Measurements from ENCODE around the gene NDC80.
"Not testable (repeated sequence)": the region's sequence is repeated elsewhere in the genome, so short reads cannot be mapped to it uniquely, and the experiment has no call there.

Gene NDC80

GRCh38 chr18:2571200-2572170 is at the start of gene NDC80, which contains the start of gene METTL4:
NDC80 (plus strand) TSS chr18:2571557; CDS start chr18:2572986, 1,429 bp downstream.
METTL4 (minus strand) TSS chr18:2571505; CDS start chr18:2567216, 4,289 bp downstream.
- peak; percentile 91 for DNase-seq (ENCODE audit: low spot score)

DNA sequence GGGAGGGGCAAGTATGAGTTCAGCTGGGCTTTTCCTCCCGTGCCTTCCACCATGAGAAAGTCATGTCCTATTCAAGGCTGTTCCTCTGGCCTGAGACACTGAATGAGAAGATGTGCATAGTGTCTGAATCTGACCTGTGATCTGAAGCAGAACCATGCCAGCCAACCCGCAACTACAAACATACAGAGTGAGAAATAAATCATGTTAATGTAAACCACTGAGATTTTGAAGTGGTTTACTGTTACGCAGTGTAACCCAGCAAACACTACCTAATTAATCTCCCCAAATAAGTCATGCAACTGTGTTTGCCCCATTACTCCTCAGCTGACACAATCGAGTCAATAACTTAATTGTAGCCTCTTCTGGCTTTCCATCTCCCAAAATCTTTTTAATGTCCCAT is 49.2 kb upstream of the NDC80 start:
- no peak for DNase-seq (ENCODE audit: low spot score)

DNA sequence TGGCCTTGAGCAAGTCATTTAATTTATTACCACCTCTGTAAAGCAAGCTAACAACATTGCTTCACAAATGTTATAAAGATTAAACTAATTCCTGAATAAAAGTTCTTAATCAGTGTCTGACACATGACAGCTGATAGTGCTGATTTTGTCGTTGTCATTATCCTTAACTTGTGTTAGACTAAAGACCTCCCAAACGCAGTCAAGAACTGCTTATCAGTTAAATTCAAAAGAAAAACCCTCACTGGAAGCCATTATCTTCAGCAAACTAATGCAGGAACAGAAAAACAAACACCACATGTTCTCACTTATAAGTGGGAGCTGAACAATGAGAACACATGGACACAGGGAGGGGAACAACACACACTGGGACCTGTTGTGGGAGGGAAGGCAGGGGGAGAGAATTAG is 46.6 kb upstream of the NDC80 start:
- DNase-seq (ENCODE audit: low spot score), result not testable (repeated sequence)

DNA sequence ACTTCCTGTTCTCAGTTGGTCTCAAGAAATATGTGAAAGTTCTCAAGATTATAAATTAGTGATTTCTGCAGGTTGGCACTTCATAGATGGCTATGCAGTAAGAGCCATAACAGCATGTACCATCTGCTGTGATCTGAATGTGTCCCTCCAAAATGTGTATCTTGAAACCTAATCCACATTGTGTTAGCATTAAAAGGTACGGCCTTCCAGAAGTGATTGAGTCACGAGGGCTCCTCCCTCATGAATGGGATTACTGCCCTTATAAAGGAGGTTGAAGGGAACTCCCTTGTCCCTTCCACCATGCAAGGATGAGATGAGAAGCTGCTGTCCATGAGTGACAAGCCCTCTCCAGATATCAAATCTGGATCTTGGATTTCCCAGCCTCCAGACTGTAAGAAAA is 45.0 kb upstream of the NDC80 start:
- DNase-seq (ENCODE audit: low spot score), result no peak

DNA sequence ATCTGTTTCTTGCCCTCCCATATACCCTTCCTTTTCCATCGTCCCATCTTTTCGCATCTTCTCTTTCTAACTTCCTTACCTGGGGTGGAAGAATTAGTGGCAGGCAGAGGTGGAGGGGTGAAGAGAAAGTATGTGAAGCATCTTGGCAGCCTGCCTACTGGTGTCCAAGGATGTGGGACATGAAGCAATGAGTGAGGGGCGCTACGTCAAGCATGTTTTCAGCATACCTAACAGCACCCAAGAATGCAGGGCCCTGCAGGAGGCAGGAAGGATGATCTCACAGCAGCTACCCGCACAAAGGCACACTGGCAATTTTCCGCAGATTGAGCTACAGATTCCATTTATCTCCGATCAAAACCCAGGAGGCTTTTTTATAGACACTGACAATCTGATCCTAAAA is 42.2 kb upstream of the NDC80 start:
- DNase-seq (ENCODE audit: low spot score), result peak; percentile 14

DNA sequence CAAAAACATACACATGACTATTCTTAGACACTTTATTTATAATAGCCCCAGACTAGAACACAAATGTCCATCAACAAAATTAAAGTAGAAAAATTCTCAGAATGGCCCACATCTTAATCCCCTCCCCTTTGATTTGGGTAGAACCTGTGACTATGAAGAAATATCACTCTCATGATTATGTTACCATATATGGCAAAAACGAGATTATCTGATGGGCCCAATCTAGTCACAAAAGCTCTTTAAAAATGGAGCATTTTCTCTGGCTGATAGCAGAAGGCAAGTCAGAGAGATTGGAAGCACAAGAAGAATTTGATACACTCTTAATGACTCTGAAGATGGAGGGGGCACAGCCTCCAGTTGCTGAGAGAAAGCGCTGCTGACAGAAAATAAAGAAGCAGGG is 39.6 kb upstream of the NDC80 start:
- DNase-seq (ENCODE audit: low spot score), result no peak

- no peak for DNase-seq (ENCODE audit: low spot score)
Observed at GRCh38 chr18:2532797-2533196, 38.6 kb upstream of the NDC80 start.

GRCh38 chr18:2534906-2535305 is 36.5 kb upstream of the NDC80 start:
- DNase-seq (ENCODE audit: low spot score), result no peak

DNA sequence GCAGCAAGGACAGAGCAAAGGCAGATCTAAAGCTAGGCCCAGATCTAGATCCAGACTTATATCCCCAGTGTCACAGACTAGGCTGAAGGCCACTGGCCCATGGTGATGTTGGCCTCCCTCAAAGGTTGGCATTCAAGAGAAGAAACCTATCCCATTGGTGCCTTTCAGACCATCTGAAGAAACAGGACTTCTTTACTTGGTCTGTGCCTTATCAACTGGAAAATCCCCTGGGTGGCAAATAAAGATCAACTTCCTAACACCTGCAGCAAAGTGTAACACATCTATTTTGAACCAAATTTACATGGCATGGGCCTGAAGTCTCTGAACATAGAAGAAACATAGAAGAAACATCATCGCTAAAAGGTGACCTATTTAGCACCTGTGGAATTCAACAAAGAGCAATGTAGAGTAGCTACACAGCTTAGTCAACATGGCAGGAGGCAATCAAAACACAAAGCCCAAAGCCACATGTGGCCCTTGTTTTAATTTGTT is 35.9 kb upstream of the NDC80 start:
- no peak for DNase-seq (ENCODE audit: low spot score)

GRCh38 chr18:2536063-2536462 is 35.3 kb upstream of the NDC80 start:
- DNase-seq (ENCODE audit: low spot score), result no peak

DNA sequence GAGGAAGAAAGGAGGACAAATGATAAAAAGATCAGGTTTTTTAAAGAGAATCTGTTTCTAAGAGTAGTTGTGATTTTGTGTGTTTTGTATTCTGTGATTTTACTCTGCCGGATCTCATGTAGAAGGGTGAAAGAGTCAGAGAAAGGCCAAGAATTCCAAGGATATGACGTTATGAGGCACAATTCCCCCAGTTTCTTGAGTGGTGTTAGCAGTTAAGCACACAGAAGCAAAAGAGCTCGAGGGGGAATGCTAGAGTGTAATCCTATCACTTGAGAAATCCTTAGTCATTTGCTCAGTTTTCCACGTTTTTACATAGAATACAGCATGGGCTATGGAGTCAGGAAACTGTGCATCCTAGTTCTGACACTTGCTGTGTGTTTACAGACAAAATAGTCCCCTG is 34.9 kb upstream of the NDC80 start:
- no peak for DNase-seq (ENCODE audit: low spot score)

DNA sequence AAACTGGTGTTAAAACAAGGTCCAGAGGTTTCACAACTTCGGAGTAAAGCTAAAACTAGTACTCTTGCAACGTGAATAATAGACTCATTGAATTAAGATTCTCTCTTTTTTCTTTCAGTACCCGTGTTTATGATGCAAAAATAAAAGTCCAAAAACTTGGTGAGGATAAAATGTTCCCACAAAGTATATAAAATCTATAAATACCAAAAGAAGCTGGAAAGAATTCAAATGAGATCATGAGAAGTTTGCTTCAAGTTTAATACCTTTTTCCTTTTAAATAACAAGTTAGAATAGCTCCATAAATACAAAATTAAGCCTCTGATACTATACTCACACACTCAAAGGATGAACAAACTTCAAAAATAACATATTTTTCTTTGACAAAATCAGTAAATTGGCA is 34.1 kb upstream of the NDC80 start:
- DNase-seq (ENCODE audit: low spot score), result no peak

- no peak for DNase-seq (ENCODE audit: low spot score)
Observed at GRCh38 chr18:2538236-2538635, 33.1 kb upstream of the NDC80 start.

DNA sequence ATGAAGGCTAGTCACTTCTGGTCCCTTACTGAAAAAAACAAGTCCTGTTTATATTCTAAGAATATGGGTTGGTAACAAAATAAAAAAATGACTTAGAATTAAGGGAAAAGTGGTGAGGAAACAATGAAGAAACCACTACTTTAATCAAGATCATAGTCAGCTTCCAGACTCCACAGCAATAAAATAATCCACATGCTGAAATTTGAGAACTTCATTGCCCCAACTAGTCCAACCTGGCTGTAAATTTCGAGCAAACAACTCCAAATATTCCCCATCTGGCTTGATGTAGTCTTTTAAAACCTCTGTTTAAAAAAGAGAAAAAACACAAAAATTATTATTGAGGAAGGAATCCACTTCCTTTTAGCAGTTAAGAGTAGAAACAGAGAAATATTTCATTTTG is 32.5 kb upstream of the NDC80 start:
- no peak for DNase-seq (ENCODE audit: low spot score)

GRCh38 chr18:2540575-2540974 is 30.8 kb upstream of the NDC80 start:
- no peak for DNase-seq (ENCODE audit: low spot score)

DNA sequence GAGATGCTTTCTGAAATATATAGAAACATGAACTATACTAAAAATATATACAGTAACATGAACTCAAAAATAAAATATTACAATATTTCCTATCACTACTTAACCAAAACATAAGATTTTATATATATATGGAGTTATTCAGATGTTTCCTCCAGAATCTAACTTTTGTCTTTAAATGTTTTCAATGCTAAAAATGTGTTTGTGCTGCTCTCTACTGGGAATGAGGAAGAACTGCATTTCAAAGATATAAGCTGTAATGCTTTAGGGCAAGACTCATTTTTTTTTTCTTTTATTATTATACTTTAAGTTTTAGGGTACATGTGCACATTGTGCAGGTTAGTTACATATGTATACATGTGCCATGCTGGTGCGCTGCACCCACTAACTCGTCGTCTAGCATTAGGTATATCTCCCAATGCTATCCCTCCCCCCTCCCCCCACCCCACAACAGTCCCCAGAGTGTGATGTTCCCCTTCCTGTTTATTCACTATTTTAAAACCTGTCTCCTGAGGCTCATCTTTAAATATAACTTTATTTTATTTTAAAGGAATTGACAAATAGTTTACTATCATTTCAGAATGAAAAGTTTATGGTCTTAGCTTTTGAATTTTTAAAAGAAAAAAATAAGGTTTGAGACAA is 29.3 kb upstream of the NDC80 start:
- not testable (repeated sequence) for DNase-seq (ENCODE audit: low spot score)

GRCh38 chr18:2545155-2545554 is 26.2 kb upstream of the NDC80 start:
- no peak for DNase-seq (ENCODE audit: low spot score)

GRCh38 chr18:2547477-2548087 is 23.8 kb upstream of the NDC80 start:
- no peak for DNase-seq (ENCODE audit: low spot score)

GRCh38 chr18:2549462-2549861 is 21.9 kb upstream of the NDC80 start:
- DNase-seq (ENCODE audit: low spot score), result no peak

GRCh38 chr18:2551425-2551824 is 19.9 kb upstream of the NDC80 start:
- DNase-seq (ENCODE audit: low spot score), result no peak

DNA sequence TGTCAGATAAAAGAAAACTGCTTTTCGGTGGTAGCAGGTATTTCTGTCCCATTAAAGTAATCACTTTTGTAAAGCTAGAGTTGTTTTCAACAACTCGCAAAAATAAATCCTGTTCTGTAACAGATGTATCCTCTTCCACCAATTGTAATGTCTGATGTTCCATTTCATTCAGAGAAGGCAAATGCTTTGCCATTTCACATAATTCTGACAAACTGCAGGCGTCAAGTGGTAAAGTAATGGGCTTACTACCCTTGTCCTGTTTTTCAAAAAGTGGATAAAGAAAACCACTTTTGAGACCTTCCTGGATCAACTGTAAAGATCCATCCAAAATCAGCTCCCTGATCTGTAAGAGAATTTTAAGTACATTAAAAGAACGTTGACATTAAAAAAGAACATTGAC is 16.7 kb upstream of the NDC80 start:
- no peak for DNase-seq (ENCODE audit: low spot score)

DNA sequence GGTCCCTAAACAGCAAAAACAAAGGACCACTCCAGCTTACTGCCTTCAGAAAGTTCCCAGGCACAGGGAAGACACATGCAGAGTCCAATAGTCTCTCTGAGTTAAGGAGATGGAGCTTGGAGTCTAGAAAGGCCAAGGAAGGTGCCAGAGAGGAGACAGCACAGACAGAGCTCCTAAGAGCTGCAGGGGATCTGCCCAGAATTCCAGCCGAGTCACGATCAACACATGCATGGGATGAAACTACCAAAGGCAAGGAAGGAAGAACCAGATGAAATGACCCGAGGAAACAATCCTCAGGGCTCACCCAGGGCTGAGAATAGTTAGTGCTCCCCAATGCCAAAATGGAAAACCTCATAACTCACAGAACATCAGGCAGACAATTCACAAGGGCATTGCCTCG is 15.5 kb upstream of the NDC80 start:
- DNase-seq (ENCODE audit: low spot score), result no peak

DNA sequence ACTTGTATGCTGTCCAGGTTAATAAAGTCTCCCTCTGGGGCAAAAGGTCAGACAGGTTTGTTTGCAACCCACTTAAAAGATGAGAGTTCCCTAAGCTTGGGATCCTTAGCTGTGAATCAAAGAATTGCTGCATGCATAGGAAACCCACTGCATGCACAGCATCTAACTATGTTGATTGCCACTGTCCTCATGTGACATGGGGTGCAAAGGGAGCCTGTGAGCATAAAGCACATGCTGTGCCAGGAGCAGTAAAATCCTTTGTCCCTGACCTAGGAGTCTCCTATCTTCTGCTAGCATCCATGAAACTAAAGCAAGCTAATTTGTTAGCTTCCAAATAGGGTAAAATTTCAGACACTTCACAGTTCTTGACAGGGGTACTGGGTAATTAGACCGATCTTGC is 13.8 kb upstream of the NDC80 start:
- no peak for DNase-seq (ENCODE audit: low spot score)

All from iPS-NIHi11 (cell line).